Activated B cell treated with CpG ODN at 0.5 μM for 24 hours (primary cell): ENCODE results near the gene NOXRED1. TPM values are rescaled to one million over a fixed set of nuclear protein-coding genes. Genes with fewer than 3 reads are reported as not detected.
A peak's percentile ranks its signal among the peaks of the same experiment; 100 is the strongest.

Experiments
- ATAC-seq: fragments of 200-7000 bp; cut with Tn5 transposase; one replicate; pipeline ENCODE4 v1.10.0; 2021; ENCODE audit warnings: low read depth, mild to moderate bottlenecking, moderate library complexity
- CTCF ChIA-PET: fragments of 350-600 bp; sonication (Branson Sonifier 250); formaldehyde crosslinking; loops from one replicate; lab custom pipeline; 2021; ENCODE audit warnings: antibody characterized with exemption; lab: Charles Lee
- POLR2A ChIA-PET: fragments of 350-600 bp; sonication (Branson Sonifier 250); formaldehyde crosslinking; loops from one replicate; lab custom pipeline; 2021; ENCODE audit warnings: antibody characterized with exemption; lab: Charles Lee
- DNase-seq: peaks from one replicate; pipeline ENCODE4 v3.0.0; 2022
- H3K27ac Mint-ChIP-seq: one replicate; pipeline ENCODE4 v1.8.0; 2020; ENCODE audit warnings: mixed read lengths
- H3K27me3 Mint-ChIP-seq: one replicate; pipeline ENCODE4 v1.8.0; 2021; ENCODE audit warnings: mixed read lengths
- H3K36me3 Mint-ChIP-seq: one replicate; pipeline ENCODE4 v1.8.0; 2021; ENCODE audit warnings: low read depth, mixed read lengths
- H3K4me1 Mint-ChIP-seq: one replicate; pipeline ENCODE4 v1.8.0; 2021; ENCODE audit warnings: mixed read lengths
- H3K4me3 Mint-ChIP-seq: one replicate; pipeline ENCODE4 v1.8.0; 2020; ENCODE audit warnings: mild to moderate bottlenecking, mixed read lengths
- H3K9me3 Mint-ChIP-seq: one replicate; pipeline ENCODE4 v1.8.0; 2020; ENCODE audit warnings: mixed read lengths
- intact Hi-C: fragments of 100-400 bp; cut with micrococcal nuclease; formaldehyde crosslinking; loops from one replicate; pipeline ENCODE4 v1.15.1; 2024
- total RNA-seq: library from RNA; stranded (reverse); gene quantifications from 2 replicates; pipeline ENCODE4 v1.2.3, GENCODE V29; 2022
- TF ChIP-seq, protein P1 (sequence below): fragments of 200-600 bp; IDR thresholded peaks from one replicate; pipeline ENCODE4 v1.8.0; 2022; ENCODE audit warnings: antibody characterized with exemption, mild to moderate bottlenecking

Gene NOXRED1
- total RNA-seq, 1 donor from 2014 or later, result 1.0 TPM

DNA sequence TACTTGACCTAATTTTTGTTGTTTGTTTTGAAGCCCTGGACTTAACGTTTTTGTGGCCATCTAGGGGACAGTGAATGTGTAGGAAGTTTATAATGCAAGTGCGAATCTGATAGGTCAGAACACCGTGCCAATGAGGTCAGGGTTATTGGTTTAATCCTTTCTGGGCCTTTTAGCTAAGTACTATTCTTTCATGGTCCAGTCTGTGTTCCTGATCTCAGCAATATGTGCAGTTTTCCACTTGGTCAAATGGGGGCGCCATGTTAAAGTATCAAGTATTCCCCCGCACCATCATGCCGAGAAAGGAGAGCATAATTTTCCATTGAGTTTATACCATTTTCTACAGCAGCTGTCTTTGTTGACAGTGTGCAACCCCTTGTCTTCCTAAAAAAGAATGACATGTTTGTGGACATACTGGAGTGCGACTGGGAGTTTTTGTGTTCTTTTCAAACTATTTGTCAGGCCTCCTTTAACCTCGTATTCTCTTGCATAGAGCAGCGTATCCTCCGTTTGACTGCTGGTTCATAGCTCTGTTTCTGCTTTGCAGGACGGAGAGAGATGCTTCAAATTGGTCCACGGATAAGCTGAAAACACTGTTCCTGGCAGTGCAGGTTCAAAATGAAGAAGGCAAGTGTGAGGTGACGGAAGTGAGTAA is 35.9 kb upstream of the NOXRED1 start:
- H3K36me3 Mint-ChIP-seq, result peaks cover 70% of the 10 kb centered on the region
- CTCF ChIA-PET, result interaction anchor here (0.8 to 2.3 kb wide), 3 partner anchors 92 to 143 kb away, joined by 4 to 7 read pairs (median 5); no protein-coding TSS in a partner anchor

DNA sequence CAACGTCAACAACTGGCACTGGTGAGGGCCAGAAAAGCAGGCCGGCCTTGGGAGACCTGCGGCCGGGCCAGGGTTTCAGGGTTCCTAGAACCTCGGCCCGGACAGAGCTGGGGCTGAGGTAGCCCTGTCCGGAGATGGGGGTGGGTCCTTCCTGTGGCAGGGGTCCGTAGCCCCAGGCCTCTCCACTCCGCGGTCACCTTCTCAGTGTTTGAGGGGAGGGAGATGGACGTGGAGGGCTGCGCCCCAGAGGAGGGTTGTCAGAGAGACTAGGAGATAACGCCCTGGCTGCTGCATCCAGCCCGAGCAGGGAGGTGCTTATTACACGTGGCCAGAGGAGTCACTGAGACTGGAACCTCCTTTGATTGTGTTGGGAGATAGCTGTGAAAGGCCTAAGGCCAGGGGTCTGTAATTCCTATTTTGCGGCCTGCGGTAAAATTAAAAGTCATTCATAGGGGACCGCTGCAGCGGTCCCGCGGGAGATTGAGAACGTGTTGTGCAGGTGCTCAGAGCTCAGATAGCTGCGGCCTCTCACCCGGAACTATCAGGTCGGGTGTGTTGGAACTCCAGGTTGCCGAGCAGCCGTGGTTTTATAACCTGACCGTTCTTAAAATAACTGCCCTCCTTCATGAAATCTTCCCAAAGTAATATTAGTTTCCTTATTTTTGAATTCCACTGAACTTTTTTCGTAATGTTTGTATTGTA is 35.1 kb upstream of the NOXRED1 start:
- Mint-ChIP-seq H3K9me3 (no peaks in the 10 kb centered on the region), H3K27me3 (no peaks in the 10 kb centered on the region), H3K4me1 (peaks cover 30% of the 10 kb centered on the region), H3K36me3 (peaks cover 63% of the 10 kb centered on the region), H3K27ac (peak overlapping the region; percentile 100), H3K4me3 (peak overlapping the region; percentile 100)
- CTCF ChIA-PET, result interaction anchor here (0.8 to 2.3 kb wide), 2 partner anchors 95 to 142 kb away, joined by 4 to 7 read pairs; no protein-coding TSS in a partner anchor
- intact Hi-C loops, result loop anchor here (1.0 to 10.0 kb wide), 7 partner anchors 39 to 1304 kb away; partner anchors contain the start of genes CIPC, GPATCH2L and ISM2
- peak; percentile 3 for ATAC-seq
- TF ChIP-seq, protein P1, sequence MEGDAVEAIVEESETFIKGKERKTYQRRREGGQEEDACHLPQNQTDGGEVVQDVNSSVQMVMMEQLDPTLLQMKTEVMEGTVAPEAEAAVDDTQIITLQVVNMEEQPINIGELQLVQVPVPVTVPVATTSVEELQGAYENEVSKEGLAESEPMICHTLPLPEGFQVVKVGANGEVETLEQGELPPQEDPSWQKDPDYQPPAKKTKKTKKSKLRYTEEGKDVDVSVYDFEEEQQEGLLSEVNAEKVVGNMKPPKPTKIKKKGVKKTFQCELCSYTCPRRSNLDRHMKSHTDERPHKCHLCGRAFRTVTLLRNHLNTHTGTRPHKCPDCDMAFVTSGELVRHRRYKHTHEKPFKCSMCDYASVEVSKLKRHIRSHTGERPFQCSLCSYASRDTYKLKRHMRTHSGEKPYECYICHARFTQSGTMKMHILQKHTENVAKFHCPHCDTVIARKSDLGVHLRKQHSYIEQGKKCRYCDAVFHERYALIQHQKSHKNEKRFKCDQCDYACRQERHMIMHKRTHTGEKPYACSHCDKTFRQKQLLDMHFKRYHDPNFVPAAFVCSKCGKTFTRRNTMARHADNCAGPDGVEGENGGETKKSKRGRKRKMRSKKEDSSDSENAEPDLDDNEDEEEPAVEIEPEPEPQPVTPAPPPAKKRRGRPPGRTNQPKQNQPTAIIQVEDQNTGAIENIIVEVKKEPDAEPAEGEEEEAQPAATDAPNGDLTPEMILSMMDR, result no peak
- DNase-seq, result peak; percentile 39
- POLR2A ChIA-PET, result interaction anchor here (0.6 to 3.5 kb wide), 4 partner anchors 10 to 157 kb away, joined by 4 to 32 read pairs (median 11); partner anchors contain the start of genes GSTZ1, POMT2, SAMD15 and TMED8

More for the DNA sequence above, 35.9 kb upstream of the NOXRED1 start:
- Mint-ChIP-seq H3K4me3 (peak overlapping the region; percentile 100), H3K27me3 (no peaks in the 10 kb centered on the region), H3K9me3 (no peaks in the 10 kb centered on the region), H3K4me1 (peaks cover 30% of the 10 kb centered on the region), H3K27ac (peak overlapping the region; percentile 100)
- POLR2A ChIA-PET, result interaction anchor here (1.6 to 3.5 kb wide), 3 partner anchors 9 to 138 kb away, joined by 7 to 32 read pairs (median 15); partner anchors contain the start of genes GSTZ1, POMT2, SAMD15 and TMED8
- TF ChIP-seq, protein P1, result no peak
- intact Hi-C loops, result loop anchor here (5.0 to 10.0 kb wide), 2 partner anchors 38 to 1304 kb away; partner anchors contain the start of genes GPATCH2L and ISM2
- no peak for DNase-seq
- ATAC-seq, result no peak

DNA sequence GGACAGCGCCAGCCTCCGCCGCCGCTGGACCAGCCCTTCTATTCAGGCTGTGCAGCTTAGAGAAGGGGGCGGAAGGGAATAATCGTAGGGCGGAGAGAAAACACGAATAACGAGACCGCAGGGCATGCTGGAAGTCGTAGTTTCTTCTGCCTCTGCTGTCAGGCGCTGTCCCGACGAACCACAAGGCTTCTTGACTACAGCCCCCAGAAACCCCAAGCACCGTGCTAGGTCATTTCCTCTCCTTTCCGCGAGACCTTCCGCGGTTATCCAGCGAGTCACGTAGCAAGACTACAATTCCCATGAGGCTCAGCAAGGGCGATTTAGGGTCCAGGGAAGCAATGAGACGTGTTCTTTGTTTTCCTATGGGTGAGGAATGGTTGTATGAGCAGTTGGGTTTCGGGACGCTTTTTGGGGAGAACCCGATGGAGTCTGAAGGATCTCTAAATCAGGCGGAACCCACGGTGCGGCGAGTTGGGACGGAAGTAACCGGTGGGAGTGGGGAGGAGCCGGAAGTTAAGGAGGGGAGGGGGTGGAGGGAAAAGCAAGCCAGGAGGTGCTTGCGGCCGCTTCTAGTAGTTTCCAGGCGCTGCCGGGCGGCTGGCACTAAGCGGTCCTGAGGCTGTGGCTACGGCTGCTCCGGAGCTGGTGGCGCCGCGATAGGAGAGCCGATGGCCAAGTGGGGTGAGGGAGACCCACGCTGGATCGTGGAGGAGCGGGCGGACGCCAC is 34.4 kb upstream of the NOXRED1 start, which contains the start of the genes AHSA1 and VIPAS39:
AHSA1 (plus strand) TSS at position 572 of the 727 bp plus-strand sequence; CDS start at position 669, 97 bp downstream.
VIPAS39 (minus strand) TSS at position 80 of the 727 bp plus-strand sequence. CDS start 3,499 bp downstream, outside the sequence.
- Mint-ChIP-seq H3K27ac (peak within 1 kb of the TSS; percentile 100), H3K9me3 (no peaks in the 10 kb centered on the region), H3K27me3 (no peaks in the 10 kb centered on the region), H3K4me1 (peaks cover 30% of the 10 kb centered on the region), H3K36me3 (peaks cover 63% of the 10 kb centered on the region), H3K4me3 (peak within 1 kb of the TSS; percentile 100)
- intact Hi-C loops, result loop anchor here (1.0 to 10.0 kb wide), 15 partner anchors 40 to 1303 kb away; partner anchors contain the start of genes ADCK1, ALKBH1, CIPC and GPATCH2L
- DNase-seq (peak; percentile 79), ATAC-seq (peak; percentile 93)
- ChIA-PET POLR2A (interaction anchor here (0.6 to 3.5 kb wide), 9 partner anchors 10 to 645 kb away, joined by 3 to 32 read pairs (median 4); partner anchors contain the start of genes ANGEL1, GSTZ1, POMT2 and SAMD15), CTCF (interaction anchor here (1.0 kb wide), 1 partner anchor 137 kb away, joined by 3 read pairs; the partner anchor contains the start of gene GSTZ1)
- TF ChIP-seq, protein P1, result no peak

DNA sequence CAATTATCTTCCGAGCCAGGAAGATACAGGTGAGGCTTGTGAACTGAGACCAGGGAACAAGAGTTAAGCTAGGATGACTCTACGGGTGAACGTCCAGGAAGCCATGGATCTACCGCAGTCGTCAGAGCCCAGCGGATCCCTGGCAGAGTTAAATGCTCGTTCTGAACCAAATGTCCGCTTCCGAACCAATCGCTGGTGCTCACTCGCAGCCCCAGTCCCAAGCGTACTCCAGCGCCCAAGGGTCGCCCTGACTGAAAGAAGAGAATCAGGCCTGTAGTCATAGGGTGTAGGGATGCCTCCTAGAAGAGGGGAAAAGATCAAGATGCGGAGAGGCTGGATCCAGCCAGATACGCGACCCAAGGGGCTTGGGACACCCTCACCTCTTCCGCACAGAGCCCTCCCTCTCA is 33.8 kb upstream of the NOXRED1 start:
- CTCF ChIA-PET, result interaction anchor here (1.0 kb wide), 1 partner anchor 136 kb away, joined by 3 read pairs; the partner anchor contains the start of gene GSTZ1
- TF ChIP-seq, protein P1, result no peak
- no peaks in the 10 kb centered on the region for H3K27me3 Mint-ChIP-seq
- DNase-seq, result no peak
- peak overlapping the region; percentile 100 for H3K4me3 Mint-ChIP-seq
- POLR2A ChIA-PET, result interaction anchor here (0.6 to 3.5 kb wide), 7 partner anchors 80 to 644 kb away, joined by 3 to 32 read pairs (median 4); partner anchors contain the start of genes ANGEL1, GSTZ1, POMT2 and SAMD15
- intact Hi-C loops, result loop anchor here (1.0 to 10.0 kb wide), 10 partner anchors 40 to 1302 kb away; partner anchors contain the start of genes ADCK1, ALKBH1, GPATCH2L and GSTZ1
- H3K36me3 Mint-ChIP-seq, result peaks cover 60% of the 10 kb centered on the region
- H3K27ac Mint-ChIP-seq, result peak overlapping the region; percentile 100
- no peak for ATAC-seq
- H3K4me1 Mint-ChIP-seq, result peaks cover 30% of the 10 kb centered on the region
- no peaks in the 10 kb centered on the region for H3K9me3 Mint-ChIP-seq
